ENCODE measurements around the gene KLHL30. TPM values are rescaled to one million over a fixed set of nuclear protein-coding genes. Genes with fewer than 3 reads are reported as not detected.
A peak's percentile ranks its signal among the peaks of the same experiment; 100 is the strongest.

The KLHL30 gene
- total RNA-seq, 2 experiments from 2014 or later: 0.09 to 1.9 TPM

- H3K79me2 ChIP-seq (ENCODE audit: insufficient read depth, low read depth, low read length): no peaks in the 10 kb centered on the region
- ChIA-PET CTCF (ENCODE audit: unreplicated experiment) (no interaction called here), POLR2A (no interaction called here)
- H3K27ac ChIP-seq (ENCODE audit: low read depth, low read length, poor library complexity, severe bottlenecking): no peak overlapping the region
- H3K4me1 ChIP-seq (ENCODE audit: insufficient read depth, low read length, poor library complexity, severe bottlenecking): peaks cover 21% of the 10 kb centered on the region
- no peak for TF ChIP-seq CTCF (conservative IDR thresholded peaks at IDR 0.05; ENCODE audit: low read length)
- no peak for TF ChIP-seq EZH2phosphoT487 (IDR thresholded peaks at IDR 0.05; ENCODE audit: borderline replicate concordance, low read depth, low read length)
- no peak overlapping the region for H3K4me2 ChIP-seq (ENCODE audit: low read length)
- H3K9me3 ChIP-seq (ENCODE audit: low read length): no peaks in the 10 kb centered on the region
- intact Hi-C loops (cut with micrococcal nuclease; ENCODE audit: unreplicated experiment): loop anchor here (10.0 kb wide), 1 partner anchor 233 kb away; no protein-coding TSS in a partner anchor
- no peak for DNase-seq (ENCODE audit: low spot score)
- H3K9me2 ChIP-seq (ENCODE audit: insufficient read depth, low read length): no peaks in the 10 kb centered on the region
- BruUV-seq (replicated peaks): no TSS peak
- no peak overlapping the region for H2AFZ ChIP-seq (ENCODE audit: low read length)
- no peak overlapping the region for H3K4me3 ChIP-seq (ENCODE audit: low read depth, low read length, poor library complexity, severe bottlenecking)
- H3K36me3 ChIP-seq (ENCODE audit: insufficient read depth, low read length): no peaks in the 10 kb centered on the region
- no peaks in the 10 kb centered on the region for H4K20me1 ChIP-seq (ENCODE audit: insufficient read depth, low read length)
These were observed 19.1 kb downstream of the KLHL30 start for GRCh38 chr2:238157506-238158017.

GRCh38 chr2:238158018-238158508, 19.6 kb downstream of the KLHL30 start:
- Histone ChIP-seq H3K9me2 (ENCODE audit: insufficient read depth, low read length) (no peaks in the 10 kb centered on the region), H3K4me1 (ENCODE audit: insufficient read depth, low read length, poor library complexity, severe bottlenecking) (peaks cover 21% of the 10 kb centered on the region), H3K27ac (ENCODE audit: low read depth, low read length, poor library complexity, severe bottlenecking) (no peak overlapping the region), H3K4me3 (ENCODE audit: low read depth, low read length, poor library complexity, severe bottlenecking) (no peak overlapping the region), H3K9me3 (ENCODE audit: low read length) (no peaks in the 10 kb centered on the region), H4K20me1 (ENCODE audit: insufficient read depth, low read length) (no peaks in the 10 kb centered on the region), H3K79me2 (ENCODE audit: insufficient read depth, low read depth, low read length) (no peaks in the 10 kb centered on the region), H2AFZ (ENCODE audit: low read length) (no peak overlapping the region), H3K4me2 (ENCODE audit: low read length) (no peak overlapping the region), H3K36me3 (ENCODE audit: insufficient read depth, low read length) (no peaks in the 10 kb centered on the region)
- ChIA-PET POLR2A (no interaction called here), CTCF (ENCODE audit: unreplicated experiment) (no interaction called here)
- BruUV-seq (replicated peaks): no TSS peak
- TF ChIP-seq CTCF (conservative IDR thresholded peaks at IDR 0.05; ENCODE audit: low read length) (no peak), EZH2phosphoT487 (IDR thresholded peaks at IDR 0.05; ENCODE audit: borderline replicate concordance, low read depth, low read length) (no peak)
- intact Hi-C loops (cut with micrococcal nuclease; ENCODE audit: unreplicated experiment): loop anchor here (10.0 kb wide), 1 partner anchor 233 kb away; no protein-coding TSS in a partner anchor
- DNase-seq (ENCODE audit: low spot score): no peak

GRCh38 chr2:238158509-238159070, 20.1 kb downstream of the KLHL30 start, which contains the start of gene ERFE:
Gene ERFE, plus strand, starts transcription at chr2:238158970. Its CDS starts 38 bp downstream, at chr2:238159008.
- no TSS peak for BruUV-seq (replicated peaks)

More at GRCh38 chr2:238158509-238159070, 20.1 kb downstream of the KLHL30 start, which contains the start of gene ERFE:
- TF ChIP-seq CTCF (conservative IDR thresholded peaks at IDR 0.05; ENCODE audit: low read length) (no peak), EZH2phosphoT487 (IDR thresholded peaks at IDR 0.05; ENCODE audit: borderline replicate concordance, low read depth, low read length) (no peak)
- POLR2A ChIA-PET: no interaction called here
- no peaks in the 10 kb centered on the region for H4K20me1 ChIP-seq (ENCODE audit: insufficient read depth, low read length)
- peak within 1 kb of the TSS; percentile 61 for H3K4me2 ChIP-seq (ENCODE audit: low read length)
- H3K9me3 ChIP-seq (ENCODE audit: low read length): no peaks in the 10 kb centered on the region
- peaks cover 21% of the 10 kb centered on the region for H3K4me1 ChIP-seq (ENCODE audit: insufficient read depth, low read length, poor library complexity, severe bottlenecking)
- H3K36me3 ChIP-seq (ENCODE audit: insufficient read depth, low read length): no peaks in the 10 kb centered on the region
- CTCF ChIA-PET (ENCODE audit: unreplicated experiment): no interaction called here
- no peak within 1 kb of the TSS for H3K27ac ChIP-seq (ENCODE audit: low read depth, low read length, poor library complexity, severe bottlenecking)
- H2AFZ ChIP-seq (ENCODE audit: low read length): peak within 1 kb of the TSS; percentile 52; the same call in 1 of the 2 replicates
- peak; percentile 70 for DNase-seq (ENCODE audit: low spot score)
- H3K4me3 ChIP-seq (ENCODE audit: low read depth, low read length, poor library complexity, severe bottlenecking): peak within 1 kb of the TSS; percentile 64
- intact Hi-C loops (cut with micrococcal nuclease; ENCODE audit: unreplicated experiment): loop anchor here (10.0 kb wide), 1 partner anchor 234 kb away; no protein-coding TSS in a partner anchor
- H3K9me2 ChIP-seq (ENCODE audit: insufficient read depth, low read length): no peaks in the 10 kb centered on the region
- no peaks in the 10 kb centered on the region for H3K79me2 ChIP-seq (ENCODE audit: insufficient read depth, low read depth, low read length)
